ENCODE results near the gene WDR6. TPM values are rescaled to one million over a fixed set of nuclear protein-coding genes. Genes with fewer than 3 reads are reported as not detected.

The WDR6 gene, protein sequence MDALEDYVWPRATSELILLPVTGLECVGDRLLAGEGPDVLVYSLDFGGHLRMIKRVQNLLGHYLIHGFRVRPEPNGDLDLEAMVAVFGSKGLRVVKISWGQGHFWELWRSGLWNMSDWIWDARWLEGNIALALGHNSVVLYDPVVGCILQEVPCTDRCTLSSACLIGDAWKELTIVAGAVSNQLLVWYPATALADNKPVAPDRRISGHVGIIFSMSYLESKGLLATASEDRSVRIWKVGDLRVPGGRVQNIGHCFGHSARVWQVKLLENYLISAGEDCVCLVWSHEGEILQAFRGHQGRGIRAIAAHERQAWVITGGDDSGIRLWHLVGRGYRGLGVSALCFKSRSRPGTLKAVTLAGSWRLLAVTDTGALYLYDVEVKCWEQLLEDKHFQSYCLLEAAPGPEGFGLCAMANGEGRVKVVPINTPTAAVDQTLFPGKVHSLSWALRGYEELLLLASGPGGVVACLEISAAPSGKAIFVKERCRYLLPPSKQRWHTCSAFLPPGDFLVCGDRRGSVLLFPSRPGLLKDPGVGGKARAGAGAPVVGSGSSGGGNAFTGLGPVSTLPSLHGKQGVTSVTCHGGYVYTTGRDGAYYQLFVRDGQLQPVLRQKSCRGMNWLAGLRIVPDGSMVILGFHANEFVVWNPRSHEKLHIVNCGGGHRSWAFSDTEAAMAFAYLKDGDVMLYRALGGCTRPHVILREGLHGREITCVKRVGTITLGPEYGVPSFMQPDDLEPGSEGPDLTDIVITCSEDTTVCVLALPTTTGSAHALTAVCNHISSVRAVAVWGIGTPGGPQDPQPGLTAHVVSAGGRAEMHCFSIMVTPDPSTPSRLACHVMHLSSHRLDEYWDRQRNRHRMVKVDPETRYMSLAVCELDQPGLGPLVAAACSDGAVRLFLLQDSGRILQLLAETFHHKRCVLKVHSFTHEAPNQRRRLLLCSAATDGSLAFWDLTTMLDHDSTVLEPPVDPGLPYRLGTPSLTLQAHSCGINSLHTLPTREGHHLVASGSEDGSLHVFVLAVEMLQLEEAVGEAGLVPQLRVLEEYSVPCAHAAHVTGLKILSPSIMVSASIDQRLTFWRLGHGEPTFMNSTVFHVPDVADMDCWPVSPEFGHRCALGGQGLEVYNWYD
- total RNA-seq = 100 to 1,000 TPM in 2 of 3 donors, 10 to 100 TPM in 1; 98.5 to 205 (median 165) TPM
- long read RNA-seq, donor 1, full-length matches to known transcripts = 131 of 289 reads
- long read RNA-seq, donor 1, partial matches to known transcripts = 116 of 289 reads
- long read RNA-seq, donor 1, other reads (novel, unspliced or antisense) = 42 of 289 reads
- long read RNA-seq, donor 2, full-length matches to known transcripts = 6 of 16 reads
- long read RNA-seq, donor 2, partial matches to known transcripts = 9 of 16 reads
- long read RNA-seq, donor 2, other reads (novel, unspliced or antisense) = 1 of 16 reads

GRCh38 chr3:49007068-49007770 lies at the start of gene WDR6:
Gene WDR6, plus strand, starts transcription at chr3:49007391. Its CDS starts 41 bp downstream, at chr3:49007432.
- TF ChIP-seq CTCF (IDR thresholded peaks at IDR 0.05) = no peak
- no peaks in the 10 kb centered on the region for H3K9me3 ChIP-seq
- peaks cover 9% of the 10 kb centered on the region for H3K4me1 ChIP-seq (ENCODE audit: low read depth)
- intact Hi-C loops (cut with DNase I, micrococcal nuclease) = no loop called here
- ATAC-seq = peak; percentile 89
- H3K36me3 ChIP-seq (ENCODE audit: low read depth) = no peaks in the 10 kb centered on the region
- peak within 1 kb of the TSS; percentile 51 for H3K4me3 ChIP-seq
- DNase-seq = peak; percentile 97 to 99 (median 97)

GRCh38 chr3:48960841-48961413 lies 46.3 kb upstream of the WDR6 start:
- no peak overlapping the region for H3K4me3 ChIP-seq
- H3K36me3 ChIP-seq (ENCODE audit: low read depth) = no peaks in the 10 kb centered on the region
- TF ChIP-seq CTCF (IDR thresholded peaks at IDR 0.05) = no peak
- ATAC-seq (no peak), DNase-seq (no peak)
- no peaks in the 10 kb centered on the region for H3K9me3 ChIP-seq
- H3K4me1 ChIP-seq (ENCODE audit: low read depth) = peaks cover 10% of the 10 kb centered on the region
- intact Hi-C loops (cut with DNase I, micrococcal nuclease) = no loop called here

DNA sequence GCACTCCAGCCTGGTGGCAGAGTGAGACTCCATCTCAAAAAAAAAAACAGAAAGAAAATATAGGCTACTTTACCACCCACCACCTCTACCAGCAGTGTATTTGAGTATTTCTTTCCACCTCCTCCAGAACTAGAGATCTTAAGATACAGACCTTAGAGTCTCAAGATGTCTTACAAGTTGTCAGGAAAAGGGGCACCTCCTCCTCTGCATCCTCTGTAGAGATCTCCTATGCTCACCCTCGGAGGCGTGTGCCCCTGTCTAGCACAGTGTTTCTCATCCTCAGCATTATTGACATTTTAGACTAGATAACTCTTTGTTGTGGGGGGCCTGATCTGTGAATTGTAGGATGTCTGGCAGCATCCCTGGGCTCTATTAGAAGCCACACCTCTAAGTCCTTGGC lies 44.9 kb upstream of the WDR6 start:
- intact Hi-C loops (cut with DNase I, micrococcal nuclease) = no loop called here
- peaks cover 22% of the 10 kb centered on the region for H3K4me1 ChIP-seq (ENCODE audit: low read depth)
- H3K36me3 ChIP-seq (ENCODE audit: low read depth) = no peaks in the 10 kb centered on the region
- no peak for TF ChIP-seq CTCF (IDR thresholded peaks at IDR 0.05)
- ATAC-seq (no peak), DNase-seq (no peak)
- no peak overlapping the region for H3K4me3 ChIP-seq
- no peaks in the 10 kb centered on the region for H3K9me3 ChIP-seq

DNA sequence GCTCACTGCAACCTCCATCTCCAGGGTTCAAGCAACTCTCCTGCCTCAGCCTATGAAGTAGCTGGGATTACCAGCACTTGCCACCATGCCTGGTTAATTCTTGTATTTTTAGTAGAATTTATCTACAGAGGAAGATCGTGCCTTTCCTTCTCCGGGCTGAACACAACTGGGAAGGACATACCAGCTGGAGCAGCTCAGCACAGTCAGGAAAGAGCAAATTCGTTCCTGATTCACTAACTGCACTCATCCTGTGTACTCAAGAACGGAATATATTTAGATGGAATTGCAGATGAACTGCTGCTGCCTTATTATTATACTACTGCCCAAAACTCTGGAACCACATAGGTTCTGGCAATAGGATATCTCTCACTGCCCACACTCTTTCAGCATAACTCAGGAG lies 44.3 kb upstream of the WDR6 start:
- intact Hi-C loops (cut with DNase I, micrococcal nuclease) = no loop called here
- ATAC-seq (no peak), DNase-seq (no peak)
- no peaks in the 10 kb centered on the region for H3K9me3 ChIP-seq
- H3K4me3 ChIP-seq = no peak overlapping the region
- no peak for TF ChIP-seq CTCF (IDR thresholded peaks at IDR 0.05)
- H3K4me1 ChIP-seq (ENCODE audit: low read depth) = peaks cover 22% of the 10 kb centered on the region
- no peaks in the 10 kb centered on the region for H3K36me3 ChIP-seq (ENCODE audit: low read depth)

All from mucosa of descending colon (tissue), 3 donors.